LNCAP (cell line): Measurements from ENCODE around the gene PPP2R2D.

ENCODE experiments used
- TF ChIP-seq, protein P1 (sequence below): fragments of 450-650 bp; IDR thresholded peaks from 2 replicates; pipeline ENCODE4 v1.5.1; 2017; ENCODE audit warnings: mild to moderate bottlenecking

The PPP2R2D gene

DNA sequence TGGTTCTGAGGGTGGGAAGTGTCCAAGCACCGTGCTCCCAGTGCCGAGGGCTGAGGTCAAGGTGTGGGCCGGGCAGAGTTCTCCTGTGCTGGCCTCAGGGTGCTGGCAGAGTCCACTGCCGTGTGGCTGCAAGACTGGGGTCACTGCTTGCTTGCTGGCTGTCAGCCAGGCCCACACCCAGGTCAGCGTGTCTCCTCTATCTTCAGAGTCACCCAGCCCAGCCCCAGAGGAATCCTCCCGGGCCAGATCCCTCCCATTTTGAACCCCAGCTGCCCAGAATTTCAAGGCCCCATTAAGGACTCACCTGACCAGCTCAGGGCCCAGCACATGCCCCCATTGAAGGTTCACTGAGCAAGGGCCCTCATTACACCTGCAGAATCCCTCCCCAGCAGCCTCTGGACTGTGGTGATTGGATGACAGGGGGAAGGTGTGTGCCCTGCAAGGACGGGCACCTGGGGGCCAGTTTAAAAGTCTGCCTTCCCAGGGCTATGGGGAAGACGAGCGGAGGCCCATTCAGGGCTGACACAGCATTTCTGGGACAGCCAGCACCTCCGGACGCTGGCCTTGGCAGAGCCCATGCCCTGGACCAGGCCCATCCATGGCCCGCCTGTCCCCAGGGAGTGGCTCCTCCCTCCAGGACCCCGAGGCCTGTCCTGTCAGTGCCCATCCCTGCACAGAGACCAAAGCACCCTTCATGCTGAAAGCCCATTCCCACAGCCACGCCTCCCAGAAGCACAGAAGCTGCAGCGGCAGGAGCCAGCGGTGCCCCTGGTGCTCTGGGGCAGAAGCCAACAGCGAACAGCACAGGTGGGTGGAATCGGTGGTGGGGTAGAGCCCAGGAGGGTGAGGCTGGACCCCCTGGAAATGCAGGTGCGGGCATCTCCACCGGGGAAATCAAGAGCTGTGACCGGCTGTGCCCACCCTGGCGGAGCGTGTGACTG, 45.1 kb upstream of the PPP2R2D start:
- TF ChIP-seq, protein P1, sequence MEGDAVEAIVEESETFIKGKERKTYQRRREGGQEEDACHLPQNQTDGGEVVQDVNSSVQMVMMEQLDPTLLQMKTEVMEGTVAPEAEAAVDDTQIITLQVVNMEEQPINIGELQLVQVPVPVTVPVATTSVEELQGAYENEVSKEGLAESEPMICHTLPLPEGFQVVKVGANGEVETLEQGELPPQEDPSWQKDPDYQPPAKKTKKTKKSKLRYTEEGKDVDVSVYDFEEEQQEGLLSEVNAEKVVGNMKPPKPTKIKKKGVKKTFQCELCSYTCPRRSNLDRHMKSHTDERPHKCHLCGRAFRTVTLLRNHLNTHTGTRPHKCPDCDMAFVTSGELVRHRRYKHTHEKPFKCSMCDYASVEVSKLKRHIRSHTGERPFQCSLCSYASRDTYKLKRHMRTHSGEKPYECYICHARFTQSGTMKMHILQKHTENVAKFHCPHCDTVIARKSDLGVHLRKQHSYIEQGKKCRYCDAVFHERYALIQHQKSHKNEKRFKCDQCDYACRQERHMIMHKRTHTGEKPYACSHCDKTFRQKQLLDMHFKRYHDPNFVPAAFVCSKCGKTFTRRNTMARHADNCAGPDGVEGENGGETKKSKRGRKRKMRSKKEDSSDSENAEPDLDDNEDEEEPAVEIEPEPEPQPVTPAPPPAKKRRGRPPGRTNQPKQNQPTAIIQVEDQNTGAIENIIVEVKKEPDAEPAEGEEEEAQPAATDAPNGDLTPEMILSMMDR, result no peak

DNA sequence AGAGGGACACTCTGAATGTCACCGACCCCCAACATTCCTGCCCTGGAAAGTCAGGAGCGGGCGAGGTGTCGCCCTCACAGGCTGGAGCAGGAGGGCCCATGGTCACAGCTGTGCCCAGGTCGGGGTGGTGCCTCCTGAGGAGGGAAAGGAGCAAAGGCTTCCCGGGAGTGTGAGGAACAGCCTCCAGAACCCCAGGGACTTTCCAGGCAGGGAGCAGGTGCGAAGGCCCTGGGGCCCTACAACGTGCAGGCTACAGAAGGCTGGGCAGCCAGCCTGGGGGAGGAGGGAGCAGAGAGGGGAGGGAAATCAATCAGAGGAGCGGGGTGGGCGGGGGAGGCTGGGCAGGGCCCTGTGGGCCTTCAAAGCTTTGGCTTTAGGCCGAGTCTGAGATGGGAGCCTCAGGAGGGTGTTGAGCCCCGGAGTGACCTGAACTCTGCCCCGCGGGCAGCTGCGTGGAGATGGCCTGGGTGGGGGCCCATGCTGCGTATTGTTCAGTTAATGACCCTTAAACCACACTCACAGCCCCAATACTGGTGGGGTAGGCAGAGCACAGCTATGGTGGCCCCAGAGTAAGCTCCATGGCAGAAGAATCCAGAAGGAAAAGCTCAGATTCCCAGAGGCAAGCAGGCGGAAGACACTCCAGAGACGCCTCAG, 44.2 kb upstream of the PPP2R2D start:
- TF ChIP-seq, protein P1, result no peak

DNA sequence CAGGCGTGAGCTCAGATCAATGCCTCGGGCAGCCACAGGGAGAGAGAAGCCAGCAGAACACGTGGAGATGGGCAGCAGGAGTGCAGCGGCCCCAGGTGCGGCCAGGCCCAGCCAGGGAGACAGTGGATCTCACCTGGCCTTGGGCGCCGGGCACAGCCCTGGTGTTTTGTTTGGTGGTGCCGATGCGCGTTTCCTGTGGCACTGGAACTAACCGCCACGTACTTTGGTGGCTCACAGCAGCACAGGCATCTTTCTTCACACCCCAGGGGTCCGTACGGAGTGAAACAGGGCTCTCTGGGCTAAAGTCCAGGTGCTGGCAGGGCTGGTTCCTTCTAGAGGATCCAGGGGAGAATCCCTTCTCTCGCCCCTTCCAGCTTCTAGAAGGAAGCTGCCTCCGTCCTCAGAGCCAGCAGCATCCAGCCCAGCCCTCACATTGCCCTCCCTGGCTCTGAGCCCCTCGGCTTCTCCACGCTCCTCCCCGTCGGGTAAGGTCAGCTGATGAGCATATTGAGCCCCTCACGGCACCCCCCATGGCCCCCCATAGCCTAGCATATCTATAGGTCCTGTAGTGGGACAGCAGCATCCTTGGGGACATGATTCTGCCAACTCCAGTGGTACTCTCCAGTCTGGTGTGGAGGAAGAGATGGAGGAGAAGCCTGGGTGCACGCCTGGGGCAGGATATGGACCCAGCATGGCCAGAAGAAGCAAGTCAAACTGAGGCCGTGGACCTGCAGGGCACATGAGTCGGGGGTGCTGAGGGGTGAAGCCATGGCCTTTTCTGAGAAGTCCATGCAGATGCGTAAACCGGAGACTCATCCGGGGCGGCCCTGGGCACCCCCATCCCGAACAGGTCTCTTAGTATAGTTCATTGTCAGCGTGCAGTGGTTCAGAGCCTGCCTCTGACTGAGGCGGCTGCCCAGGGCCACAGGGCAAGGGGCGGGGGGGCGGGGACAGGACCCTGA, 43.4 kb upstream of the PPP2R2D start:
- TF ChIP-seq, protein P1, result no peak

DNA sequence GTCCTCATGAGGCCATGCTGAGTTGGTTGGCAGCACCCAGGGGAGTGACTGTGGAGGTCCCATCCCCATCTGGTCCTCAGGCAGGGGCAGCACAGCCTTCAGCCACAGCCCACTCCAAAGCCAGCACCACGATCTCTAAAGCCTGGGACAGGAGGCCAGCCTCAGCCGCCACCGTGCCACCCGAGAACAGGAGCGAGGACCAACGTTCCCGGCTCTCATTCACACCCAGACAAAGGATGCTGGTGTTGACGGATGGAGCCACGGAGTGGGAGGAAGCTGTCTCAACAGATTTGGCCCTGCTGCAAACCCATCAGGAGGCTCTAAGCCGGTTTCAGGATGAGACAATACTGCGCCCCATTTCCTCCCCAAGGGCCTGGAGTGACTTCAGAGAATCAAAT, 42.7 kb upstream of the PPP2R2D start:
- TF ChIP-seq, protein P1, result no peak

DNA sequence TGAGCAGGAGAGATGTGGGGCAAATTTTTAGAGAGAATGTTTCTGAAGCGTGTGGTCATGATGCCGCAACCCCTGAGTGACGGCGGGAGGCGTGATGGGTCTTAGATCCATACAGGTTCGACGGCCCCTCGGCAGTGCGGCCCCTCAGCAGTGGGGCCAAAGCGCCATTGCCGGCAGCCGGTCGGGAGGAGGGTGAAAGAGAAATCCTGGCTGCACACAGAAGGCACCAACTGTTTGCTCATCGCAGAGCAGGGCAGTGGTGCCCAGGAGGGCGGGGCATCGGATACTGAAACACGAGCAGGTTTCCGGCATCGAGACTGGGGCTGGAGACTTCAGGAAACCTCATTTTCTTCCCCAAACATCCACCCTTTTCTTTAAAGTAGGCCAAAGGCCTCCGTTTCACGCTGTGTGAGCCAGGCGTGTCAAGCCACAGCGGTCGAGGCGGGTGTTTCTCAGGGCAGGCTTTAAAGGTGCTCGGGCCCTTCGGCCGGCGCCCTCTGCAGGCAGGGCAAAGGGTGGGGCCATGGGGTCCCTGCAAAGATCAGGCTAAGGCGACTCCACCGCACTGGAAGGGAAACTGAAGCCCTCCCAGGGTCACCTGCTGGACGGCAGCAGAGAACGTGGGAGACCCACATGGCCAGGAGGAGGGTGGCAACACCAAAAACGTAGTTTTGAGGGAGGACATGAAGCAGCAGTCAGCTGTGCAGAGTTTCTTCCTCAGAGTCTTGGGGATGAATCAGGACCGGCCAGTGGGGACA, 42.0 kb upstream of the PPP2R2D start:
- TF ChIP-seq, protein P1, result no peak

DNA sequence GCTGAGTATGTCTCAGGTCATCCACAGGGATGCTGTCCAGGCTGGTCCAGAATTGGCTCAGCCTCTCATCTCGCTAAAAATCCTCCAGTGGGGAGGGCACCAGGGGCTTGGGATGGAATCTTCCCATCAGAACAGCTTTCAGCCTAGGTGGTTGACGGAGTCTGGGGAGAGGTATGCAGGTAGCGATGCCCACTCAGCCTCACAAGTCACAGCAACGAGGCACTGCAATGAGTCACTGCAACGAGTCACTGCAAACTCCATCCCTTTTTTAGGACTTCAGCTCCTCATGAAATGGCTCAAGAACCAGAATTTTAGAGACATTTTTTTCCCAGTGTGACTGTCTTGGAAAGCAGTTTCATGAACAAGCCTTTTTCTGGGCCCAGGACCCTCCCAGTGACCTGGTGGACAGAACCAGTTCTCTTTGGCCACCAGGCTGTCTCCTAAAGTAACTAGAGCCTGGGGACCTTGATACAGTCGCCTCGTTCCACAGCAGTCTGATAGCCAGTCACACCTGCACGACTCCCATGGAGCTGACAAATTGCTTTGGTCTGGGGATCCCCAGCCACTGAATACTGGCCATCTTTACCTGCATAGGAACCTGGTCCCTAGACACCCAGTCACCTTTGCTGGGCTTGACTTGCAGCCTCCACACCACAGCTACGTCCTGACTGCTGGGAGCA, 41.3 kb upstream of the PPP2R2D start:
- TF ChIP-seq, protein P1, result no peak
